Dedifferentiated amniotic fluid mesenchymal stem cell (primary cell): ENCODE measurements around the gene VAC14.

ENCODE experiments used
- DNase-seq: peaks from one replicate; pipeline ENCODE4 v3.0.0-alpha.2; 2016; ENCODE audit errors: extremely low spot score

The VAC14 gene

DNA sequence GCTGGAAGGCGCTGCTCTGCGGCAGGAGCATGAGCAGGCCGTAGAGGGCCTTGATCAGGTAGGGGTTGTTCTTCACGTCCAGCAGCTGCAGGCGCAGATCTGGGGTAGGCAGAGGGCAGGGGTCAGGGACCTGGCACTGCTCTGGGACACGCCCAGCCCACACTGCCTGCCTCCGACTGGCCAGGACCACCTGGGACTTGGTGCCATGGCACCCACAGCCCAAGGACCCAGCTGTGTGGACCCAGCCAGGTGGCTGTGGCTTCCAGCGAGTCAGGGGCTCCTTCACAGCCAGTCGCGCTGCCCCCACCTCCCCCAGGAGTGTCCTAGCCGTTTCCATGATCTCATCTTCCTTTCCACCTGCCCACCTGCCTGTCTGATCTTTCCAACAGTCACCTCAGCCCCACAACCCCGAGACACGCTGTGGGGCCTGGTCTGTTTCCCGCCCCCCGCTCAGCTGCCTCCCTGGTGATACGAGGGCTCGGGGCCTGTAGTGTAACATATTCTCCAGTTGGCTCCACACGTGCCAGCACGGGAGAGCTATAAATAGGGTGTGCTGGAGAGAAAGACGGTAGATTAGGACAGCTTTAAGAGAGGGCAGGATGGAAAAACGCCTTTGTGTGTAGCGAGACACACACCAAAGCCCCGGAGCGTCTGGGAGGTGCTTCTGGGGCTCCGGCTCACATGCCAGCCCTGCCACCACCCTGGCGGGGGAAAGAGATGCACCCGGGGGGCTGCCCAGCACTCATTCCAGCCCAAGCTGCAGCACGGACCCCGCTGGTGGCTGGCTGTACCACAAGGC, 107.9 kb downstream of the VAC14 start:
- DNase-seq = no peak

- no peak for DNase-seq
These were observed 108.7 kb downstream of the VAC14 start for GRCh38 chr16:70692130-70692872.

DNA sequence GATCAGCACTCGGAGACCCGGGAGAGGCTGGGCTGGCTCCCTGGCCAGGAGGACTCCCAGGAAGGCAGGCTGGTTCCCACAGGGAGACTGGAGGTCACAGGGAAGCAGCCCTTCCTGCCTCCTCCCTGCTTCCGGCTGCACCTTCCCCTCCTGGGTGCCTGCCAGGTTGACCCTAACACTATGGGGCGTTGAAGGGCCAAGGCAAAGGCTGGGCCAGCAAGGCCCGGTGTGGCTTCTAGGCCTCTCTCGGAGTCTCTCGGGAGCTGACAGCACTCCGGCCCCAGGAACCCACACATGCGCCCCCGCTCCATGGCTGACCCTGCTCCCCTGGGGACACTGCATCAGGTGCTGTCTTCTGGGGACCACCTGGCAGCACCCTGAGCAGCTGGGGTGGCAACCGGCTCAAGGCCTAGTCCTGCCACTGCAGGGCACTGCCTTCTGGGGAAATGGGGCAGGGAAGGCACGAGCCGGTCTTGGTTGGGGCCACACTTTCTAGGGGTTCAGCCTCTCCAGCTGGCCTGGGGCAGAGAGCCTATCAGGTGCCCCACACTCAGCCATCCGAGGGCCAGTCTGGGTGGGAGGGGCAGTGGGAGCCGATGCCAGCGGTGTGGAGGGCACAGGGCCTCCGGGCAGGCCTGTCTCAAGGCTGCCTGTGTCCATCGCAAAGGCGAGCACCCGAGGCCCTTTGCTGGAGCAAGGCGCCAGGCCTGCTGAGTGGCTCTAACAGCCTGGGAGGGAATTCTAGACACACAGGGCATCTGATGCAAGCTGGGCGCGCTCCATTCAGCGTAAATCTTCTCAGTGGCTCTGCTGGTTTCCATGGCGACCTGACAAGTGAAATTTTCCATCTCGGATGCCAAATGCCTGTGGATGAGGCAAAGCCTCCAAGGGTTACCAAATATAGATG, 109.5 kb downstream of the VAC14 start:
- peak; percentile 100 for DNase-seq

- no peak for DNase-seq
These were observed 110.7 kb downstream of the VAC14 start for GRCh38 chr16:70689970-70690891.

DNA sequence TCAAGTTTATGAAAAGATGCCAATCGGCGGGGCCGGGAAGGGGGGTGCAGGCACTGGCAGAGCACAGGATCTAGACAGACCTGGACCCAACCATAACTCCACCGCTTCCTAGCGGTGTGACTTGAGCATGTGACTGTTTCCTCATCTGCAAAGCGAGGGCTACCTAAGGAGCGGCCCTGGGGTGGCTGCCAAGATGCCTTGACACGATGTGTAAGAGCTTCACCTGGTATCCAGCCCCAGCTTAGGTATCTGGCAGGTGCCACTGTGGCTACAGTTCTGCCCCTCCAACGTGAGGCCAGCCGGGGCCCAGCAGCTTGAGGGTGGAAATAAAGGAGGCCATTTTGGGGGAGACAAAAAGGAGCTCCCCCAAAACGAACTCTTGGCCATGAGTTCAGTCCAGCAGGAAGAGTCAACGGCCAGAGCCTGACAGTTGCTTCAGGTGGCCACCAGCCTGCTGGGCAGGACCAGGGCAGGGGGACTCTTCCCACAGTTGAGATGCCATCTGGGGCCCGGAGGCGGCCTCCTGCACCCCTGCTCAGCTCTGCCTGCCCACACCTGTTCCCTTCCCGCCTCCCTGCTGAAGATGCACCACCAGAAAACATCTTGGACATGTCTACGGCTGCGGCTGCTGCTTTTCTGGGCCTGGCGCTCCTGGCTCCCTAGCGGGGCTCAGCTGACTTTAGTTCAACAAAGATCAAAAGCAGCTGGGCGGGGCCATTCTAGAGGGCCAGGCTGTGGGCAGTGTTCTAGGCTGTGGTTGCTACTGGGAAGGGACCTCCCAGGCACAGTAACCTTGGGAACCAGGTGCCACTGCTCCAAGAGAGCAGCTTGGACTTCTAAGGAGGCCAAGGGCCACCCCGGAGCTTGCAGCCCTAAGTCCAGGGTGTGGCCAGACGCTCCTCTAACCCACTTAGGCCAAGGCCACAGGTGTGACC, 111.7 kb downstream of the VAC14 start:
- no peak for DNase-seq

- no peak for DNase-seq
These were observed 112.7 kb downstream of the VAC14 start for GRCh38 chr16:70688246-70688742.

GRCh38 chr16:70687671-70688245, 113.2 kb downstream of the VAC14 start:
- no peak for DNase-seq

DNA sequence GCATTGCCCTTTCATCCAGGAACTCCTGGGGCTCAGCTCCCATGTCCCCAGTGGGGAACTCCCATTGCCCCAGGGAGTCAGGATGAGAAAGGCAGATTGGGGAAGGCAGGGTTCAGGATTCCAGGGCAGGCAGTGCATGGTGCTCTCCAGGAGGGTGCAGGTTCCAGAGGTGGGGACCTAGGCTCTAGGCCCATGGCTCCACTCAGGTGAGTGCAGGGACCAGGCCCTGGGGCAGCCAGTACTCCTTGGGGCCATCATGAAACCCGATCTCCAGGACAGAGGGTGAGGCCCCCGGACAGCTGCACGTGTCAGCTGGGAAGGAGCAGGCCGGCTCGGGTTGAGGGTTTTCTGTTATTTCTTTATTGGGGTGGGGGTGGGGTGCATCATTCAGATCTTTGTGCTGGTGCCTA, 113.9 kb downstream of the VAC14 start:
- no peak for DNase-seq

- DNase-seq = no peak
These were observed 114.4 kb downstream of the VAC14 start for GRCh38 chr16:70686376-70687101.

GRCh38 chr16:70685938-70686375, 115.0 kb downstream of the VAC14 start, which contains the start of gene MTSS2:
Gene MTSS2, minus strand, starts transcription at chr16:70686053. Its CDS starts 262 bp downstream, at chr16:70685791.
- DNase-seq = peak; percentile 85

GRCh38 chr16:70685061-70685937, 115.7 kb downstream of the VAC14 start:
- no peak for DNase-seq

DNA sequence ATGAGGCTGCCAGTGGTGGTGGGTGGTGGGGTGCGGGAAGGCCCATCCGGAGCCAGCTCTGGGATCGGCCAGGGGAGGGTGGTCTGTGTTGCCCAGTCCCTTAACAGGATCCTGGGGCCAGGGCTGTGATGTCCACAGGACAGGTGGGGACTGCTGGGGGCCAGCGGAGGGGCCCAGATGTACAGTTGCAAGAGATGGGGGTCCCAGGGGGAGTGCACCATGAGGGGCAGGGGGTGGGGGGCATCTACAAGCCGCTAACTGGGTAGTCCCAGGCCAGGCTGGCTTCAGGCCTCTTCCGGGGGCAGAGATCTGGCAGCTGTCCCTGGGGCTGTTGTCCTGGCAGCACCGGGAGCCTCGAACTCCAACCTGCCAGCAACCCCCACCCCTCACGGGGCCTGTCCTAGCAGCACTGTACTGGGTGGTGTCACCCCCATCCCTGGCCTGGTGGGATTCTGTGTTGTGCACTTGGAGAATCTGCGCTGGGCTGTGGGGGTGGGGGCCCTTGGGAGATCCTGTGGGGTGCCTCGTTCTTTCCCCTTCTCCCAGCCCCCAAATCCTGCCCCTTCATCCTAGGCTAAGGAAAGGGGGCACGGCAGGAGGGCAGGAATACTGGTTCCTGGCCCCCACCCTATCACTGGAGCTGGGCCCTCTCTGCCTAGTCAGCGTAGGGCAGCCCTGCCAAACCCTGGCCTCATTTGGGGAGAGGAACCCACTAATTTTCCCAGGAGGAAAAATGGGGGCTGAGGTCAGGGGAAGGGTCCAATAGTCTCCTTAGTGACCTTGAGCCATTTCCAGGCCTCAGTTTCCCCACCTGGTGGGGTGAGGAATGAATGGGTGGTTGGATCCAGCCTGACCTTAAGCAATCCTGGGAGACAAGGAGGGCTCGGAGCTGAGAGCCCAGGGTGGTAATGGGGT, 116.6 kb downstream of the VAC14 start:
- DNase-seq = no peak

DNA sequence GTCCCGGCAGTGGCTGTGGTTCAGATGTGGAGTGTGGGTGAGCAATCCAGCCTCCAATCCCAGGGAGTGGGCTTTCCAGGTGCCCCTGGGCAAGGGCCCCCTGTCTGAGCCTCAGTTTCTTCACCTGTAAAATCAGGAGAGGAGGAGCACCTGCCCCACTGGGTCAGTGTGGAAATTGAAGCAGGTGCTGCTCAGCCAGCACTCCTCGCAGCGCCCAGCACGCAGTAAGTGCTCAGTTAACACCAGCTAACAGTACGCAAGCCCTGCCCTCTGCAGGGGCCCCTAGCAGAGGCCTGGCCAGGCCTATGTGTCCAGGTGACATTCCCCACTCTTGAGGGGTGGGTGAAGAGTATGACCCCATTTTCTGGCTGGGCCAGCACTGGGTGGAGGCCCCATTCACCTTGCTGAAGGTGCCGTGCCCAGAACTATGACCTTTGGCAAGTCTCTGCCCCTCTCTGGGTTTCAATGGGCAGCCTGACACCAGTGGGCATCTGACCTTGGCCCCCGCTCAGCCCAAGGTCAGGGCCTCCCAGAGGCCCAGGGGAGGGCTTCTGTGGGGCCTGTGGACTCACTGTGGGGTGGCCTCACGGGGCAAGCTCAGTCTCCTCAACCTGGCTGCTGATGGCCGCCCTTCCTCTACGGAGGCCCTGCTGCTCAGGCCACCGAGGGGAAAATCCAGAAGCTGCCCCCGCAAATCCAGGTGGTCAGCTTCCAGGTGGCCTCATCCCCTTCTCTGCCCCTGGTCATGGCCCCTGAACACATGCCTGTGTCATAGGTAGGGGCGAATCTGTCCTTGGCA, 117.6 kb downstream of the VAC14 start:
- DNase-seq = no peak

GRCh38 chr16:70682239-70683145, 118.5 kb downstream of the VAC14 start:
- DNase-seq = no peak
